Vagina (tissue), 2 donors: Measurements from ENCODE around the gene FLOT1.
A peak's percentile ranks its signal among the peaks of the same experiment; 100 is the strongest.

ENCODE experiments used
- POLR2A ChIP-seq, 2 donors: fragments of 450-650 bp; IDR thresholded peaks; one replicate each; pipeline ENCODE4 v1.6.1; 2017; ENCODE audit warnings: antibody characterized with exemption in 2 of 2, mild to moderate bottlenecking in 2 of 2, moderate library complexity in 2 of 2
- POLR2AphosphoS5 ChIP-seq, 2 donors: sonication (generic); formaldehyde crosslinking; IDR thresholded peaks; one replicate each; pipeline ENCODE4 v1.9.0; 2017; ENCODE audit warnings: antibody characterized with exemption in 2 of 2, mild to moderate bottlenecking in 2 of 2, low read depth in 1 of 2; ENCODE audit not compliant: insufficient read depth in 1 of 2
- TF ChIP-seq, protein P1 (sequence below), 3 experiments: fragments of 450-650 bp in 2 of 3; fragments of 200-600 bp in 1 of 3; sonication (generic) in 1 of 3; IDR thresholded peaks; one replicate each; pipeline ENCODE4 v1.5.1; 2017 to 2019; ENCODE audit warnings: antibody characterized with exemption in 3 of 3, mild to moderate bottlenecking in 2 of 3, moderate library complexity in 2 of 3

- no peak for TF ChIP-seq POLR2A (IDR thresholded peaks at IDR 0.05)
- TF ChIP-seq, protein P1, sequence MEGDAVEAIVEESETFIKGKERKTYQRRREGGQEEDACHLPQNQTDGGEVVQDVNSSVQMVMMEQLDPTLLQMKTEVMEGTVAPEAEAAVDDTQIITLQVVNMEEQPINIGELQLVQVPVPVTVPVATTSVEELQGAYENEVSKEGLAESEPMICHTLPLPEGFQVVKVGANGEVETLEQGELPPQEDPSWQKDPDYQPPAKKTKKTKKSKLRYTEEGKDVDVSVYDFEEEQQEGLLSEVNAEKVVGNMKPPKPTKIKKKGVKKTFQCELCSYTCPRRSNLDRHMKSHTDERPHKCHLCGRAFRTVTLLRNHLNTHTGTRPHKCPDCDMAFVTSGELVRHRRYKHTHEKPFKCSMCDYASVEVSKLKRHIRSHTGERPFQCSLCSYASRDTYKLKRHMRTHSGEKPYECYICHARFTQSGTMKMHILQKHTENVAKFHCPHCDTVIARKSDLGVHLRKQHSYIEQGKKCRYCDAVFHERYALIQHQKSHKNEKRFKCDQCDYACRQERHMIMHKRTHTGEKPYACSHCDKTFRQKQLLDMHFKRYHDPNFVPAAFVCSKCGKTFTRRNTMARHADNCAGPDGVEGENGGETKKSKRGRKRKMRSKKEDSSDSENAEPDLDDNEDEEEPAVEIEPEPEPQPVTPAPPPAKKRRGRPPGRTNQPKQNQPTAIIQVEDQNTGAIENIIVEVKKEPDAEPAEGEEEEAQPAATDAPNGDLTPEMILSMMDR (IDR thresholded peaks at IDR 0.05), result peak in 1 of 3 experiments; percentile 20
- peak in 1 of 2 donors; percentile 2 for TF ChIP-seq POLR2AphosphoS5 (IDR thresholded peaks at IDR 0.05; ENCODE audit: insufficient read depth in 1 of 2, low read depth in 1 of 2)
Measured at GRCh38 chr6:30687659-30688431, 54.6 kb downstream of the FLOT1 start.
